ENCODE results near the gene ADARB2. TPM values are rescaled to one million over a fixed set of nuclear protein-coding genes. Genes with fewer than 3 reads are reported as not detected.

ADARB2 gene
- total RNA-seq, 2 donors from 2014 or later, result 8.0 to 12.2 TPM

GRCh38 chr10:1410032-1410431, 327.3 kb downstream of the ADARB2 start:
- intact Hi-C loops (cut with DNase I), result no loop called here
- ATAC-seq (no peak), DNase-seq (no peak)
- WGBS, 2 donors, result 89 to 91% methylated on average over 9 to 10 of the region's 11 CpGs
- H3K36me3 ChIP-seq (replicated peaks in 1 of 2; ENCODE audit: insufficient read depth in 1 of 2, low read depth in 2 of 2), result no peaks in the 10 kb centered on the region
- no peak overlapping the region for H3K4me3 ChIP-seq
- no peaks in the 10 kb centered on the region for H3K4me1 ChIP-seq
- H3K27me3 ChIP-seq, result no peaks in the 10 kb centered on the region
- H3K27ac ChIP-seq, result no peak overlapping the region
- no peak for TF ChIP-seq CTCF (IDR thresholded peaks at IDR 0.05)
- TF ChIP-seq POLR2A (IDR thresholded peaks at IDR 0.05), result no peak
- H3K9me3 ChIP-seq, result no peaks in the 10 kb centered on the region

- Histone ChIP-seq H3K36me3 (replicated peaks in 1 of 2; ENCODE audit: insufficient read depth in 1 of 2, low read depth in 2 of 2) (no peaks in the 10 kb centered on the region), H3K27ac (no peak overlapping the region), H3K27me3 (no peaks in the 10 kb centered on the region), H3K9me3 (no peaks in the 10 kb centered on the region), H3K4me3 (no peak overlapping the region), H3K4me1 (no peaks in the 10 kb centered on the region)
- no peak for ATAC-seq
- intact Hi-C loops (cut with DNase I), result no loop called here
- 85 to 87% methylated on average over 11 to 16 of the region's 16 CpGs for WGBS, 2 donors
- TF ChIP-seq POLR2A (IDR thresholded peaks at IDR 0.05) (no peak), CTCF (IDR thresholded peaks at IDR 0.05) (no peak)
- no peak for DNase-seq
These were observed 327.9 kb downstream of the ADARB2 start for GRCh38 chr10:1409392-1409791.

GRCh38 chr10:1408651-1409367, 328.5 kb downstream of the ADARB2 start:
- DNase-seq, result no peak
- 85 to 92% methylated on average over 18 to 25 of the region's 26 CpGs for WGBS, 2 donors
- no peaks in the 10 kb centered on the region for H3K4me1 ChIP-seq
- no peak overlapping the region for H3K4me3 ChIP-seq
- H3K27me3 ChIP-seq, result no peaks in the 10 kb centered on the region
- TF ChIP-seq POLR2A (IDR thresholded peaks at IDR 0.05) (no peak), CTCF (IDR thresholded peaks at IDR 0.05) (no peak)
- intact Hi-C loops (cut with DNase I), result no loop called here
- no peaks in the 10 kb centered on the region for H3K36me3 ChIP-seq (replicated peaks in 1 of 2; ENCODE audit: insufficient read depth in 1 of 2, low read depth in 2 of 2)
- ATAC-seq, result no peak
- no peak overlapping the region for H3K27ac ChIP-seq
- H3K9me3 ChIP-seq, result no peaks in the 10 kb centered on the region

GRCh38 chr10:1406967-1407945, 330.1 kb downstream of the ADARB2 start:
- Histone ChIP-seq H3K9me3 (no peaks in the 10 kb centered on the region), H3K4me3 (no peak overlapping the region), H3K4me1 (no peaks in the 10 kb centered on the region), H3K27me3 (no peaks in the 10 kb centered on the region), H3K27ac (no peak overlapping the region), H3K36me3 (replicated peaks in 1 of 2; ENCODE audit: insufficient read depth in 1 of 2, low read depth in 2 of 2) (no peaks in the 10 kb centered on the region)
- ATAC-seq (no peak), DNase-seq (no peak)
- TF ChIP-seq POLR2A (IDR thresholded peaks at IDR 0.05), result no peak
- TF ChIP-seq CTCF (IDR thresholded peaks at IDR 0.05), result no peak
- intact Hi-C loops (cut with DNase I), result no loop called here
- WGBS, 2 donors, result 64 to 73% methylated on average over 8 to 25 of the region's 25 CpGs
